GM12864 (cell line): Measurements from ENCODE around the gene EGLN2.
"Not testable (repeated sequence)": the region's sequence is repeated elsewhere in the genome, so short reads cannot be mapped to it uniquely, and the experiment has no call there.

Source experiments
- DNase-seq: peaks from one replicate; pipeline ENCODE4 v3.0.0-alpha.2; 2011; ENCODE audit warnings: low read depth
- H3K4me3 ChIP-seq: 2 replicates; pipeline ENCODE4 v1.5.1; 2011; ENCODE audit warnings: mild to moderate bottlenecking, low read depth, low read length, control low read depth
- TF ChIP-seq, protein P1 (sequence below): IDR thresholded peaks from 2 replicates; pipeline ENCODE4 v1.5.1; 2011; ENCODE audit warnings: low read depth, mild to moderate bottlenecking, moderate library complexity, low read length, control low read depth, inconsistent platforms; ENCODE audit errors: missing control alignments

The EGLN2 gene

GRCh38 chr19:40768869-40769268 is 30.1 kb upstream of the EGLN2 start:
- no peak for DNase-seq
- TF ChIP-seq, protein P1, sequence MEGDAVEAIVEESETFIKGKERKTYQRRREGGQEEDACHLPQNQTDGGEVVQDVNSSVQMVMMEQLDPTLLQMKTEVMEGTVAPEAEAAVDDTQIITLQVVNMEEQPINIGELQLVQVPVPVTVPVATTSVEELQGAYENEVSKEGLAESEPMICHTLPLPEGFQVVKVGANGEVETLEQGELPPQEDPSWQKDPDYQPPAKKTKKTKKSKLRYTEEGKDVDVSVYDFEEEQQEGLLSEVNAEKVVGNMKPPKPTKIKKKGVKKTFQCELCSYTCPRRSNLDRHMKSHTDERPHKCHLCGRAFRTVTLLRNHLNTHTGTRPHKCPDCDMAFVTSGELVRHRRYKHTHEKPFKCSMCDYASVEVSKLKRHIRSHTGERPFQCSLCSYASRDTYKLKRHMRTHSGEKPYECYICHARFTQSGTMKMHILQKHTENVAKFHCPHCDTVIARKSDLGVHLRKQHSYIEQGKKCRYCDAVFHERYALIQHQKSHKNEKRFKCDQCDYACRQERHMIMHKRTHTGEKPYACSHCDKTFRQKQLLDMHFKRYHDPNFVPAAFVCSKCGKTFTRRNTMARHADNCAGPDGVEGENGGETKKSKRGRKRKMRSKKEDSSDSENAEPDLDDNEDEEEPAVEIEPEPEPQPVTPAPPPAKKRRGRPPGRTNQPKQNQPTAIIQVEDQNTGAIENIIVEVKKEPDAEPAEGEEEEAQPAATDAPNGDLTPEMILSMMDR: no peak
- H3K4me3 ChIP-seq: no peak overlapping the region

- H3K4me3 ChIP-seq, DNase-seq: not testable (repeated sequence)
Observed at GRCh38 chr19:40771101-40771862, 27.7 kb upstream of the EGLN2 start.

- TF ChIP-seq, protein P1: no peak
- no peak within 1 kb of the TSS for H3K4me3 ChIP-seq
- no peak for DNase-seq
Observed at GRCh38 chr19:40774916-40775631, 23.9 kb upstream of the EGLN2 start, which contains the start of gene MIA. TSS of gene MIA (plus strand) at chr19:40775521. CDS start at chr19:40775543, 22 bp downstream.

DNA sequence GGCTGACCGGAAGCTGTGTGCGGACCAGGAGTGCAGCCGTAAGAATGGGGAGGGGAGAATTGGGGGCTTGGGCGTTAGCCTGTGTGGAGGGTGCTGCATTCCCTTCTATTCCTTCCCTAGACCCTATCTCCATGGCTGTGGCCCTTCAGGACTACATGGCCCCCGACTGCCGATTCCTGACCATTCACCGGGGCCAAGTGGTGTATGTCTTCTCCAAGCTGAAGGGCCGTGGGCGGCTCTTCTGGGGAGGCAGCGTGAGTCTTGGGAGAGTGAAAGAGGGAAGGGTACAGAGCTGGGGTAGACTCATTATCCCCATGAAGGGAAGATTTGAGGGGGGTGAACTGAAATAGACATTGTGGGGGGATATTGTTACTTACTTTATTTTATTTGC is 23.4 kb upstream of the EGLN2 start:
- TF ChIP-seq, protein P1: no peak
- DNase-seq: no peak
- no peak overlapping the region for H3K4me3 ChIP-seq

GRCh38 chr19:40776364-40776763 is 22.6 kb upstream of the EGLN2 start:
- DNase-seq: no peak
- TF ChIP-seq, protein P1: no peak
- no peak overlapping the region for H3K4me3 ChIP-seq

GRCh38 chr19:40776932-40777644 is 21.9 kb upstream of the EGLN2 start:
- TF ChIP-seq, protein P1: no peak

DNA sequence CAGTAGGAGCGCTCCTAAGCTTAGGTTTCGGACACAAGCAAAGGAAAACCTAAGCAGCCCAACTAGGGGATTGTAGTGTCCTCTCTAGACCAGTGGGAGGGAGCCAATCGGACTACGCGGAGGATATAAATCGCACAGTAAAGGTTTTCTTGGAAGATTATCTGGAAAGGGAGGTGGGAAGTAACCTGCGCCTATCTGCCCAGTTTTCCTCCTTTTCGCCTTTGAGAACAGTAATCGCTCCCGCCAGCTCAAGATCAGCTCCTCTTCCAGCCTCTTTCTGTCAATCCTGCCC is 21.4 kb upstream of the EGLN2 start:
- peak overlapping the region; percentile 70 for H3K4me3 ChIP-seq
- DNase-seq: no peak
- TF ChIP-seq, protein P1: no peak

More at GRCh38 chr19:40776932-40777644, 21.9 kb upstream of the EGLN2 start:
- DNase-seq: peak; percentile 99
- H3K4me3 ChIP-seq: peak overlapping the region; percentile 70
